Endothelial cell (in vitro differentiated cells): Measurements from ENCODE around the gene ANAPC2. TPM values are rescaled to one million over a fixed set of nuclear protein-coding genes. Genes with fewer than 3 reads are reported as not detected.
"Not testable (repeated sequence)": the region's sequence is repeated elsewhere in the genome, so short reads cannot be mapped to it uniquely, and the experiment has no call there.

Experiments
- DNase-seq: peaks from one replicate; pipeline ENCODE4 v3.0.0; 2021; ENCODE audit warnings: low spot score
- H3K27ac Mint-ChIP-seq: one replicate; pipeline ENCODE4 v1.8.0; 2021; ENCODE audit warnings: mixed read lengths, inconsistent platforms; ENCODE audit not compliant: unreplicated experiment
- H3K27me3 Mint-ChIP-seq: one replicate; pipeline ENCODE4 v1.8.0; 2021; ENCODE audit warnings: mild to moderate bottlenecking, moderate library complexity, mixed read lengths, inconsistent platforms; ENCODE audit not compliant: unreplicated experiment
- H3K36me3 Mint-ChIP-seq: one replicate; pipeline ENCODE4 v1.8.0; 2021; ENCODE audit warnings: mild to moderate bottlenecking, low read depth, mixed read lengths, inconsistent platforms; ENCODE audit not compliant: unreplicated experiment
- H3K4me1 Mint-ChIP-seq: one replicate; pipeline ENCODE4 v1.8.0; 2021; ENCODE audit warnings: mild to moderate bottlenecking, mixed read lengths, inconsistent platforms; ENCODE audit not compliant: unreplicated experiment
- H3K4me3 Mint-ChIP-seq: one replicate; pipeline ENCODE4 v1.8.0; 2021; ENCODE audit warnings: mild to moderate bottlenecking, mixed read lengths, inconsistent platforms; ENCODE audit not compliant: unreplicated experiment
- H3K9me3 Mint-ChIP-seq: one replicate; pipeline ENCODE4 v1.8.0; 2021; ENCODE audit warnings: mixed read lengths, inconsistent platforms; ENCODE audit not compliant: unreplicated experiment
- CTCF ChIP-seq: fragments of 200-600 bp; sonication (generic); IDR thresholded peaks from one replicate; pipeline ENCODE4 v1.5.0; 2021; ENCODE audit warnings: antibody characterized with exemption; ENCODE audit not compliant: unreplicated experiment
- total RNA-seq: library from RNA; stranded (reverse); fragmentation: NEBNext Ultra II Directional; extraction: Animal tissue kit (Norgen Biotek cat#: 25700); gene quantifications from one replicate; pipeline ENCODE4 v1.2.1, GENCODE V29; 2021; ENCODE audit not compliant: unreplicated experiment

ANAPC2 gene
- total RNA-seq, 1 donor from 2014 or later, result 76.8 TPM

- no peak for DNase-seq
- TF ChIP-seq CTCF, result no peak
- Mint-ChIP-seq H3K27ac (no peak overlapping the region), H3K27me3 (peaks cover 29% of the 10 kb centered on the region), H3K4me1 (peaks cover 3% of the 10 kb centered on the region), H3K4me3 (no peak overlapping the region), H3K36me3 (peaks cover 4% of the 10 kb centered on the region), H3K9me3 (no peaks in the 10 kb centered on the region)
Observed at GRCh38 chr9:137138058-137138721, 50.2 kb downstream of the ANAPC2 start.

GRCh38 chr9:137136881-137137607, 51.3 kb downstream of the ANAPC2 start:
- Mint-ChIP-seq H3K4me3 (no peak overlapping the region), H3K9me3 (no peaks in the 10 kb centered on the region), H3K27ac (no peak overlapping the region), H3K4me1 (no peaks in the 10 kb centered on the region), H3K27me3 (peaks cover 25% of the 10 kb centered on the region), H3K36me3 (no peaks in the 10 kb centered on the region)
- TF ChIP-seq CTCF, result no peak
- no peak for DNase-seq

- no peak overlapping the region for H3K27ac Mint-ChIP-seq
- no peaks in the 10 kb centered on the region for H3K36me3 Mint-ChIP-seq
- no peak for TF ChIP-seq CTCF
- peaks cover 25% of the 10 kb centered on the region for H3K27me3 Mint-ChIP-seq
- H3K4me3 Mint-ChIP-seq, result no peak overlapping the region
- no peaks in the 10 kb centered on the region for H3K9me3 Mint-ChIP-seq
- H3K4me1 Mint-ChIP-seq, result no peaks in the 10 kb centered on the region
- DNase-seq, result no peak
Observed at GRCh38 chr9:137136261-137136880, 52.0 kb downstream of the ANAPC2 start.

- peaks cover 22% of the 10 kb centered on the region for H3K27me3 Mint-ChIP-seq
- not testable (repeated sequence) for H3K4me1 Mint-ChIP-seq, H3K9me3 Mint-ChIP-seq, DNase-seq, H3K27ac Mint-ChIP-seq, H3K36me3 Mint-ChIP-seq, H3K4me3 Mint-ChIP-seq
Observed at GRCh38 chr9:137135154-137135553, 53.2 kb downstream of the ANAPC2 start.

GRCh38 chr9:137134191-137134590, 54.2 kb downstream of the ANAPC2 start:
- peaks cover 17% of the 10 kb centered on the region for H3K27me3 Mint-ChIP-seq
- TF ChIP-seq CTCF, result no peak
- no peak for DNase-seq
- no peaks in the 10 kb centered on the region for H3K4me1 Mint-ChIP-seq
- H3K36me3 Mint-ChIP-seq, result no peaks in the 10 kb centered on the region
- H3K9me3 Mint-ChIP-seq, result no peaks in the 10 kb centered on the region
- H3K4me3 Mint-ChIP-seq, result no peak overlapping the region
- H3K27ac Mint-ChIP-seq, result no peak overlapping the region
